ENCODE measurements around the gene IL5RA. TPM values are rescaled to one million over a fixed set of nuclear protein-coding genes. Genes with fewer than 3 reads are reported as not detected.

Gene IL5RA
- total and polyA plus RNA-seq, 9 of the 15 experiments (the other 6 are each of a cell fraction or from before 2014, with no cell fraction given), result 0.07 to 0.28 (median 0.14) TPM; not detected in 4

- peaks cover 32% of the 10 kb centered on the region for H3K36me3 ChIP-seq (ENCODE audit: control insufficient read depth, insufficient read depth, low read length)
- no TSS peak for BruUV-seq (replicated peaks)
- ChIA-PET POLR2A (interaction anchor here (0.8 kb wide), 1 partner anchor 1134 kb away, joined by 3 read pairs; no protein-coding TSS in a partner anchor), CTCF (ENCODE audit: low intra/inter-chr PET ratio) (no interaction called here)
- DNase-seq (ENCODE audit: extremely low read depth in 1 of 4, low spot score in 3 of 4), result peak; percentile 97 to 98 (median 98)
- H2AFZ ChIP-seq (ENCODE audit: low read depth, low read length), result peak within 1 kb of the TSS; percentile 89
- H3K9ac ChIP-seq (ENCODE audit: insufficient read depth in 1 of 2, low read depth in 2 of 2, low read length in 2 of 2), result peak within 1 kb of the TSS; percentile 99 to 100
- peaks cover 50% of the 10 kb centered on the region for H3K79me2 ChIP-seq (ENCODE audit: control insufficient read depth, insufficient read depth, low read length)
- peaks cover 4 to 15% of the 10 kb centered on the region in 2 experiments; a peak in 3 of 5 replicates for H3K4me1 ChIP-seq (replicated peaks in 1 of 2; ENCODE audit: control insufficient read depth in 2 of 2, insufficient read depth in 2 of 2, low read length in 2 of 2)
- H3K9me1 ChIP-seq (ENCODE audit: control insufficient read depth, insufficient read depth, low read length), result no peaks in the 10 kb centered on the region
- H3K9me3 ChIP-seq (replicated peaks; ENCODE audit: control insufficient read depth, insufficient read depth, low read depth, low read length), result no peaks in the 10 kb centered on the region
- H3K27ac ChIP-seq (ENCODE audit: extremely low read depth, low read depth, low read length), result peak within 1 kb of the TSS; percentile 98
- peak within 1 kb of the TSS; percentile 92 for H3K4me2 ChIP-seq (ENCODE audit: insufficient read depth, low read length)
- ATAC-seq, result peak; percentile 97
- intact Hi-C loops (cut with micrococcal nuclease) (no loop called here), in situ Hi-C loops (cut with MboI) (no loop called here)
- under 1% methylated on average over 85 of the region's 100 CpGs for WGBS (ENCODE audit: insufficient coverage, low coverage, missing lambda C conversion rate)
- FAIRE-seq, result peak; percentile 54
- peak within 1 kb of the TSS; percentile 94 for H3K4me3 ChIP-seq
- no peaks in the 10 kb centered on the region for H4K20me1 ChIP-seq (replicated peaks; ENCODE audit: control insufficient read depth, insufficient read depth, low read length)
- H3K27me3 ChIP-seq (ENCODE audit: control insufficient read depth in 2 of 2, insufficient read depth in 2 of 2, low read length in 2 of 2), result no peaks in the 10 kb centered on the region
- TF ChIP-seq IFI16 (CRISPR knock-in tag; IDR thresholded peaks at IDR 0.05) (no peak), ZFPM2 (CRISPR knock-in tag; IDR thresholded peaks at IDR 0.05) (0 out of 2 replicates have a peak, but pooled peaks have one; percentile 30), ZNF639 (CRISPR knock-in tag; conservative IDR thresholded peaks at IDR 0.05 in 1 of 2, IDR thresholded peaks at IDR 0.05 in 1 of 2) (peak in 1 of 2 experiments; percentile 97; a peak in 2 of 4 replicates), TOE1 (IDR thresholded peaks at IDR 0.05; ENCODE audit: borderline replicate concordance) (0 out of 2 replicates have a peak, but pooled peaks have one; percentile 25), TOE1 (CRISPR knock-in tag; IDR thresholded peaks at IDR 0.05; ENCODE audit: borderline replicate concordance, low read depth) (no peak), FIP1L1 (IDR thresholded peaks at IDR 0.05; ENCODE audit: low read depth, low read length, poor library complexity, severe bottlenecking) (peak; percentile 79), RBFOX2 (IDR thresholded peaks at IDR 0.05; ENCODE audit: low read depth, low read length) (peak; percentile 99), ZBTB7A (IDR thresholded peaks at IDR 0.05; ENCODE audit: borderline replicate concordance, control insufficient read depth, low read depth, low read length) (peak; percentile 59; the same call in 1 of the 2 replicates), ZFX (CRISPR knock-in tag; IDR thresholded peaks at IDR 0.05) (peak; percentile 97), ZNF263 (CRISPR knock-in tag; IDR thresholded peaks at IDR 0.05; ENCODE audit: borderline replicate concordance) (peak; percentile 61; the same call in 1 of the 2 replicates), RBM14 (IDR thresholded peaks at IDR 0.05; ENCODE audit: borderline replicate concordance, insufficient read depth, low read depth, low read length) (0 out of 2 replicates have a peak, but pooled peaks have one; percentile 82), TEAD4 (IDR thresholded peaks at IDR 0.05; ENCODE audit: low read length) (no peak; the same call in 1 of the 2 replicates), TEAD4 (CRISPR knock-in tag; IDR thresholded peaks at IDR 0.05; ENCODE audit: borderline replicate concordance) (peak; percentile 33; the same call in 1 of the 2 replicates), ZBTB26 (CRISPR knock-in tag; IDR thresholded peaks at IDR 0.05) (no peak), ZNF165 (CRISPR knock-in tag; IDR thresholded peaks at IDR 0.05; ENCODE audit: borderline replicate concordance) (peak; percentile 79)
Observed at GRCh38 chr3:3126477-3127431, 16.6 kb upstream of the IL5RA start, which contains the start of gene TRNT1. Gene TRNT1, plus strand, starts transcription at chr3:3126940. Its CDS starts 2,101 bp downstream, at chr3:3129041.

Measured in K562 (cell line).